Activated CD8-positive, alpha-beta memory T cell treated with anti-CD3 and anti-CD28 coated beads, Interleukin-2, amount 10 ng/mL, durations not matched to agents 7 days and 5 days (primary cell): ENCODE measurements around the gene SYNJ1. TPM values are rescaled to one million over a fixed set of nuclear protein-coding genes. Genes with fewer than 3 reads are reported as not detected.
A peak's percentile ranks its signal among the peaks of the same experiment; 100 is the strongest.
"Not testable (repeated sequence)": the region's sequence is repeated elsewhere in the genome, so short reads cannot be mapped to it uniquely, and the experiment has no call there.

ENCODE experiments used
- ATAC-seq: fragments of 150-1000 bp; cut with Tn5 transposase; one replicate; pipeline ENCODE4 v1.10.0; 2021; ENCODE audit warnings: moderate library complexity
- CTCF ChIA-PET: fragments of 350-600 bp; sonication (Branson Sonifier 250); formaldehyde crosslinking; loops from one replicate; lab custom pipeline; 2021; ENCODE audit warnings: antibody characterized with exemption; lab: Charles Lee
- DNase-seq: peaks from one replicate; pipeline ENCODE4 v3.0.0-alpha.2; 2020
- H3K27ac Mint-ChIP-seq: one replicate; pipeline ENCODE4 v1.8.0; 2021; ENCODE audit warnings: mild to moderate bottlenecking, mixed read lengths
- H3K27me3 Mint-ChIP-seq: one replicate; pipeline ENCODE4 v1.8.0; 2021; ENCODE audit warnings: mixed read lengths
- H3K36me3 Mint-ChIP-seq: one replicate; pipeline ENCODE4 v1.8.0; 2021; ENCODE audit warnings: mild to moderate bottlenecking, mixed read lengths
- H3K4me1 Mint-ChIP-seq: one replicate; pipeline ENCODE4 v1.8.0; 2021; ENCODE audit warnings: mixed read lengths
- H3K4me3 Mint-ChIP-seq: one replicate; pipeline ENCODE4 v1.8.0; 2021; ENCODE audit warnings: mild to moderate bottlenecking, moderate library complexity, mixed read lengths
- H3K9me3 Mint-ChIP-seq: one replicate; pipeline ENCODE4 v1.8.0; 2022; ENCODE audit warnings: low read depth, mixed read lengths
- total RNA-seq, 2 experiments: library from RNA; stranded (reverse); gene quantifications; one replicate each; pipeline ENCODE4 v1.2.3, GENCODE V29; 2021

Gene SYNJ1
- total RNA-seq, 2 experiments from 2014 or later, result 15.2 to 21.3 TPM

DNA sequence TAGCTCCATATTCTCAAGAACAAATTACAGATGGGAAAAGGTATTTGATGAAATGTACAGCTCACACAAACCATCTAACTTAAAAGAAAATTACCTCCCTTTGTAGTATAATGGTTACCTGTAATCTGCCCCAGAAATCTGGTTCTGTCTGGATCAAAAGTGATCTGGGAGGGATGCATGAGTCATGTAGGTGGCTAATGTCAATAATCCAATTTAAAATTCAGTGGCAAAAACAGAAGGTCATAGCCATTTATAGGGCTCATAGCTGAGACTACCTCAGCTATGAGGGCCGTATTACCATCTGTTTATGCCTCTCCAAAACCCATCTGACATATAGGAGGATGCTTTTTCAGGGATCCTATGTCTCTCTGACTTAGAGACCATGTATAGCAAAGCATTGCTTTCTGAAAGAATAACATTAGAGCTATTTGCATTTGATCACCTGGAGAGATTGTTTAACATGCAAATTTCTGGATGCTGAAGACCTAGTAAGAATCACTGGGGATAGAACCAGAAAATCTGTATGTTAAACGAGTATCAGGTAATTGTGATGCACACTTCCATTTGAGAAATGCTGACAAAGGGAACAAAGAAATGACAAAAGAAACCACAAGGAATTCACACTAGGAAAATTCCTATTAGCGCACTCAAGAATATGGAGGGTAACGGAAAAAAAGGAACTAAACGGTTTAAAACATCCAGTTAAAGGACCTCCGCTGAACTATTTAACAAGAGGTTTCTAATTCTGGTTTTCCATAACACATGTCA is 26.2 kb upstream of the SYNJ1 start:
- H3K36me3 Mint-ChIP-seq, result peaks cover 58% of the 10 kb centered on the region
- CTCF ChIA-PET, result interaction anchor here (0.7 to 1.5 kb wide), 2 partner anchors 10 to 184 kb away, joined by 3 read pairs; no protein-coding TSS in a partner anchor
- no peak for DNase-seq
- ATAC-seq, result no peak
- H3K9me3 Mint-ChIP-seq, result no peaks in the 10 kb centered on the region
- no peak overlapping the region for H3K4me3 Mint-ChIP-seq
- peaks cover 7% of the 10 kb centered on the region for H3K4me1 Mint-ChIP-seq
- no peaks in the 10 kb centered on the region for H3K27me3 Mint-ChIP-seq
- H3K27ac Mint-ChIP-seq, result no peak overlapping the region

DNA sequence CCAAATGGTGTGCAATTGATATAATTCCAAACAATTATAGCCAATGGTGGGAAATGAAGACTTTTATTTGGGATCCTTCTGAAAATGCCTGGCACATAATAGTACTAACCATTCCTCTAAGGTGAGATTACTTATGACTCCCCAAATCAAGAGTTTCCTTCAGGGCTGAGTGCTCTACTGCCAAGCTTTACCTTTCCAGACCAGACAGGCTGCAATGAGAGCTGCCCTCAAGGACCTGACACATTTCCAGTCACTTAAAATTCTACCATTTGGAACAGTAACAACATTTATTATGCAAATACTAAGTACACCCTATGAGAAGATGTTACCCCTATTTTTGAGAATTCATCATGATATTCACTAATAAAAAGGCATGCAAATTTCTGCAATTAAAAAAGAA is 22.6 kb upstream of the SYNJ1 start:
- DNase-seq (no peak), ATAC-seq (no peak)
- peaks cover 76% of the 10 kb centered on the region for H3K36me3 Mint-ChIP-seq
- no peaks in the 10 kb centered on the region for H3K9me3 Mint-ChIP-seq
- H3K4me1 Mint-ChIP-seq, result peaks cover 15% of the 10 kb centered on the region
- H3K27ac Mint-ChIP-seq, result no peak overlapping the region
- no peaks in the 10 kb centered on the region for H3K27me3 Mint-ChIP-seq
- no peak overlapping the region for H3K4me3 Mint-ChIP-seq
- CTCF ChIA-PET, result no interaction called here

DNA sequence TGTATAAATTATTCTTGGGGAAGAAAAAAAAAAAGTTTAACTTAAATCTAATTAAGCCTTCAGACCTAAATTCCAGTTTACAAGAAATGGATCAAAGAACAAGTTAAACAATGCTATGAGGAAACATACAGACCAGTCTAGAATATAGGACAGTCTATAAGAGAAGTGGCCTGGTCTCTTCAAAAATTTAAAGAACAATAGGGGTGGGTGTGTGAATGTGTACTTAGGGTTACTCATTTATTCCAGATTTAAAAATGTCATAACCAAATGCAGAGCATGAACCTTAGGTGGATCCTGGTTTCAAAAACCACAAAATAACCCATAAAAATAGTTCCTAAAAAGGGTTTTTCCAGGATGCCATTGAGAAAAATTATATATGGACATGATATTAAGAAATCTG is 21.8 kb upstream of the SYNJ1 start:
- H3K4me1 Mint-ChIP-seq, result peaks cover 15% of the 10 kb centered on the region
- ATAC-seq (no peak), DNase-seq (no peak)
- no peaks in the 10 kb centered on the region for H3K27me3 Mint-ChIP-seq
- H3K4me3 Mint-ChIP-seq, result no peak overlapping the region
- H3K27ac Mint-ChIP-seq, result no peak overlapping the region
- H3K9me3 Mint-ChIP-seq, result no peaks in the 10 kb centered on the region
- H3K36me3 Mint-ChIP-seq, result peaks cover 70% of the 10 kb centered on the region
- CTCF ChIA-PET, result interaction anchor here (0.7 kb wide), 1 partner anchor 22 kb away, joined by 3 read pairs; the partner anchor contains the start of gene PAXBP1

GRCh38 chr21:32748529-32748928 is 20.7 kb upstream of the SYNJ1 start:
- Mint-ChIP-seq H3K27ac (no peak overlapping the region), H3K27me3 (no peaks in the 10 kb centered on the region), H3K9me3 (no peaks in the 10 kb centered on the region), H3K36me3 (peaks cover 67% of the 10 kb centered on the region), H3K4me1 (peaks cover 15% of the 10 kb centered on the region), H3K4me3 (no peak overlapping the region)
- CTCF ChIA-PET, result no interaction called here
- no peak for DNase-seq
- ATAC-seq, result no peak

DNA sequence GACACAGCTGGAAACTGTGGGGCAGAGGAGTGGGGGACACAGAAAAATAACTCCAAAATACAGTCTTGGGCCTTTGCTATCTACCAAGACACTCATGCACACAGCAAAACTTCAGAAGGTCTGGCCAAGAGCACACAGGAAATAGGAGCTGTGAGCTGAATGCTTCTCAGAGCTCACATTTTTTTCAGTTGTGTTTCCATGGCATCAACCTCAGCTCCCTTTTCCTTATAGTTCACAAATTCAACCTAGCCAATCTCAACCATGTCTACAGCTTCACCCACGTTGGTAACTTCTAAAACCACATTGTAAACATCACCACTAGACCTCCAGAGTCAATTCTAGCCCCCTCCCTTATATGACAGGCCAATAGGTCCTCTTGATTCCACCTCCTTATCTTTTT is 19.6 kb upstream of the SYNJ1 start:
- Mint-ChIP-seq H3K27me3 (no peaks in the 10 kb centered on the region), H3K4me3 (no peak overlapping the region), H3K27ac (peak overlapping the region; percentile 52), H3K36me3 (peaks cover 72% of the 10 kb centered on the region), H3K4me1 (peaks cover 15% of the 10 kb centered on the region), H3K9me3 (no peaks in the 10 kb centered on the region)
- ATAC-seq (no peak), DNase-seq (no peak)
- CTCF ChIA-PET, result interaction anchor here (0.9 to 1.8 kb wide), 3 partner anchors 8 to 9 kb away, joined by 3 to 5 read pairs (median 4); no protein-coding TSS in a partner anchor

- H3K27ac Mint-ChIP-seq, H3K9me3 Mint-ChIP-seq, H3K4me3 Mint-ChIP-seq, DNase-seq, H3K27me3 Mint-ChIP-seq, ATAC-seq: not testable (repeated sequence)
- Mint-ChIP-seq H3K4me1 (peaks cover 15% of the 10 kb centered on the region), H3K36me3 (peaks cover 73% of the 10 kb centered on the region)
- CTCF ChIA-PET, result interaction anchor here (0.9 to 1.8 kb wide), 2 partner anchors 9 to 10 kb away, joined by 3 to 5 read pairs; no protein-coding TSS in a partner anchor
Observed at GRCh38 chr21:32746711-32747110, 18.9 kb upstream of the SYNJ1 start.

- H3K9me3 Mint-ChIP-seq, result no peaks in the 10 kb centered on the region
- no peaks in the 10 kb centered on the region for H3K27me3 Mint-ChIP-seq
- peaks cover 10% of the 10 kb centered on the region for H3K4me1 Mint-ChIP-seq
- ATAC-seq (no peak), DNase-seq (no peak)
- H3K36me3 Mint-ChIP-seq, result peaks cover 73% of the 10 kb centered on the region
- CTCF ChIA-PET, result no interaction called here
- H3K4me3 Mint-ChIP-seq, result no peak overlapping the region
- H3K27ac Mint-ChIP-seq, result no peak overlapping the region
Observed at GRCh38 chr21:32742396-32742795, 14.6 kb upstream of the SYNJ1 start.

DNA sequence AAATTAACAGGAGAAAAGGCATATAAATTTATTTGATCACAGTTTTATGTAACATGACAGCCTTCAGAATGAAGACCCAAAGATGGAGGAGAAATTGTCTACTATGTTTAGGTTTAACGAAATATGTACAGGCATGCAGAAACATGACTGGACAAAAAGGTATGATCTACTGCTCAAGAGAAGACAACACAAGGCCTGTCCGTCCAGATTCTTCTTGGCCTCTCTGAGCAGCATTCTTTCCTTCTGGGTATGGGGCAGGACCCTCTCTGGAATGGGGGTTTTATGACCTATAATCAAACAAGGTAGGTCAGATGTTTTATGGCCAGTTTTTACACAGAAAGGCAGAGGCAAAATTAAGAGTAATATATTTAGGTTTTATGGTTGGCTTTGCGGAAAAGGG is 13.5 kb upstream of the SYNJ1 start:
- H3K36me3 Mint-ChIP-seq, result peaks cover 67% of the 10 kb centered on the region
- no peak for DNase-seq

GRCh38 chr21:32739946-32740345 is 12.1 kb upstream of the SYNJ1 start:
- Mint-ChIP-seq H3K27ac (no peak overlapping the region), H3K36me3 (peaks cover 61% of the 10 kb centered on the region), H3K4me3 (no peak overlapping the region), H3K27me3 (no peaks in the 10 kb centered on the region), H3K4me1 (peaks cover 7% of the 10 kb centered on the region), H3K9me3 (no peaks in the 10 kb centered on the region)
- ATAC-seq (no peak), DNase-seq (no peak)
- CTCF ChIA-PET, result no interaction called here

More for the DNA sequence above, 13.5 kb upstream of the SYNJ1 start:
- no peak for ATAC-seq
- CTCF ChIA-PET, result no interaction called here
- Mint-ChIP-seq H3K9me3 (no peaks in the 10 kb centered on the region), H3K4me1 (peaks cover 6% of the 10 kb centered on the region), H3K27ac (no peak overlapping the region), H3K27me3 (no peaks in the 10 kb centered on the region), H3K4me3 (no peak overlapping the region)

DNA sequence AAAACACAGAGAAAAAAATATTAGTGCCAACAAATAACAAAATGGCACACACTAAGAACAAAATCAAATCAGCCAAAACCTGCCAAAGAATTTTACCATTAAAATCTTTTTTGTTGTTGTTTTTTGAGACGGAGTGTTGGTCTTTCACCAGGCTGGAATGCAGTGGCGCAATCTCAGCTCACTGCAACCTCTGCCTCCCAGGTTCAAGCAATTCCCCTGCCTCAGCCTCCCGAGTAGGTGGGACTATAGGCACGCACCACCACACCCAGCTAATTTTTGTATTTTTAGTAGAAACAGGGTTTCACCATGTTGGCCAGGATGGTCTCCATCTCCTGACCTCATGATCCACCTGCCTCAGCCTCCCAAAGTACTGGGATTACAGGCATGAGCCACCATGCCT is 8.3 kb upstream of the SYNJ1 start:
- H3K4me3 Mint-ChIP-seq, H3K27ac Mint-ChIP-seq, ATAC-seq, CTCF ChIA-PET, H3K9me3 Mint-ChIP-seq, DNase-seq, H3K27me3 Mint-ChIP-seq: not testable (repeated sequence)
- Mint-ChIP-seq H3K4me1 (peaks cover 12% of the 10 kb centered on the region), H3K36me3 (peaks cover 48% of the 10 kb centered on the region)

DNA sequence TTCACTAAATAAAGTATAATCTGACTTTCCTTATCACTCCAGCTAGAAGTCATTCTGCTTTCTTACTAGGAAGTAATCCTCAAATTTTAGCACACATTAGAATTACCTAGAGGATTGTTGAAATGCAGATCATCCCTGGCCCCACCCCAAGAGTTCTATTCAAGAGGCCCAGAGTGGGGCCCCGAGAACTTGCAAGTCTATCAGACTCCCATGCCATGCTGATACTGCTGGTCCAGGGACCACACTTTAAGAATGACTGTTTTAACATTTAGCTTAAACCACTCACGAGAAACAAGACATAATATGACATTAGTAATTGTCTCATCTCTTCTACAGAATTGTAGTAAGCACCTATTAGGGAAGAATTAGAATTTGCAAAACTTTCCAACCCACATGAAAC is 7.7 kb upstream of the SYNJ1 start:
- no peaks in the 10 kb centered on the region for H3K27me3 Mint-ChIP-seq
- H3K4me1 Mint-ChIP-seq, result peaks cover 10% of the 10 kb centered on the region
- peaks cover 43% of the 10 kb centered on the region for H3K36me3 Mint-ChIP-seq
- CTCF ChIA-PET, result no interaction called here
- no peaks in the 10 kb centered on the region for H3K9me3 Mint-ChIP-seq
- H3K27ac Mint-ChIP-seq, result no peak overlapping the region
- no peak overlapping the region for H3K4me3 Mint-ChIP-seq
- ATAC-seq (no peak), DNase-seq (no peak)

DNA sequence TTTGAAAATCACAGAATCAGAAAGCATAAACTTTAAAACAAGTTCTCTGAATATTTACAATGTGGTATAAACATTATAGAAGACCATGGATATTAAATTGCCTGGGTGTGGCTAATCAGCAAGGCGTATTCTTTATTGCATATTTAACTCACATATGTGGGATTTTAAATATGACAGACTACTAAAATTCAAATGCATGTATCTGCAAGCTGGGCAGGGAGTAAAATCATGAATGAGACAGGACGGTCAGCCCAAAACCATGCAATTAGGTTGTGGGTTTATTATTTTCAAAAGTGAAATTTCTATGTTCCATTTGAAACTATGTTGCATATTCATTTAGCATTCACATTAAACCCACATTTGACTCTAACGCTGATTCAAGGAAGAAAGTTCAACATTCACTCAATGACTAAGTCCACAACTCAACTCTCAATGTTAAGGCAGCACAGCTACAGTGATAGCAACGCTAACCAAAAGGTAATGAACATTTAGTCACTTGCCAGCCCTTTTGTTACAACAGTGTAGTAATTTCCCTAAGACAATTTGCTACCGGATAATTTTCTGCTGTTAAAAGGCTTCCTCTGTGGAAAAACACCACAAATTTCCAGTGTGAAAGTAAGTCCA is 6.3 kb upstream of the SYNJ1 start:
- no peak overlapping the region for H3K27ac Mint-ChIP-seq
- no peak for ATAC-seq

DNA sequence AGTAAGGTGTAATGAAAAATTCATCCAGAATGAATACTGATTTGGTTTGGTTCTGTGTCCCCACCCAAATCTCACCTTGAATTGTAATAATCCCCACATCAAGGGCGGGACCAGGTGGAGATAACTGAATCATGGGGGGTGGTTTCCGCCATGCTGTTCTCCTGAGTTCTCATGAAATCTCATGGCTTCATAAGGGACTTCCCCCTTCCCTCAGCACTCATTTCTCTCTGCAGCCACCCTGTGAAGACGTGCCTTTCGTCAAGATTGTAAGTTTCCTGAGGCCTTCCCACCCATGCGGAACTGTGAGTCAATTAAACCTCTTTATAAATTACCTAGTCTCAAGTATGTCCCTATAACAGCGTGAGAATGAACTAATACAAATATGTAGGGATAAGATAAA is 5.5 kb upstream of the SYNJ1 start:
- H3K9me3 Mint-ChIP-seq, result no peaks in the 10 kb centered on the region
- peaks cover 29% of the 10 kb centered on the region for H3K36me3 Mint-ChIP-seq
- H3K27ac Mint-ChIP-seq, result no peak overlapping the region
- no peak for DNase-seq
- no peak overlapping the region for H3K4me3 Mint-ChIP-seq
- CTCF ChIA-PET, result interaction anchor here (1.2 kb wide), 1 partner anchor 54 kb away, joined by 3 read pairs; no protein-coding TSS in a partner anchor
- peaks cover 16% of the 10 kb centered on the region for H3K4me1 Mint-ChIP-seq
- H3K27me3 Mint-ChIP-seq, result no peaks in the 10 kb centered on the region
- no peak for ATAC-seq

More for the DNA sequence above, 6.3 kb upstream of the SYNJ1 start:
- Mint-ChIP-seq H3K4me3 (no peak overlapping the region), H3K4me1 (peaks cover 10% of the 10 kb centered on the region), H3K36me3 (peaks cover 35% of the 10 kb centered on the region), H3K27me3 (no peaks in the 10 kb centered on the region), H3K9me3 (no peaks in the 10 kb centered on the region)
- DNase-seq, result no peak
- CTCF ChIA-PET, result no interaction called here

- no peak for ATAC-seq
- Mint-ChIP-seq H3K27me3 (no peaks in the 10 kb centered on the region), H3K9me3 (no peaks in the 10 kb centered on the region), H3K36me3 (peaks cover 26% of the 10 kb centered on the region), H3K4me1 (peaks cover 18% of the 10 kb centered on the region), H3K4me3 (no peak overlapping the region), H3K27ac (no peak overlapping the region)
- CTCF ChIA-PET, result interaction anchor here (1.2 to 1.8 kb wide), 2 partner anchors 42 to 53 kb away, joined by 3 read pairs; no protein-coding TSS in a partner anchor
- no peak for DNase-seq
Observed at GRCh38 chr21:32732544-32732943, 4.7 kb upstream of the SYNJ1 start.
